ENCODE results near the gene PEPD. TPM values are rescaled to one million over a fixed set of nuclear protein-coding genes. Genes with fewer than 3 reads are reported as not detected.

Gene PEPD
- total and polyA plus RNA-seq, 2 of the 4 experiments (the other 2 are of a cell fraction) = 36.7 to 88.4 TPM

DNA sequence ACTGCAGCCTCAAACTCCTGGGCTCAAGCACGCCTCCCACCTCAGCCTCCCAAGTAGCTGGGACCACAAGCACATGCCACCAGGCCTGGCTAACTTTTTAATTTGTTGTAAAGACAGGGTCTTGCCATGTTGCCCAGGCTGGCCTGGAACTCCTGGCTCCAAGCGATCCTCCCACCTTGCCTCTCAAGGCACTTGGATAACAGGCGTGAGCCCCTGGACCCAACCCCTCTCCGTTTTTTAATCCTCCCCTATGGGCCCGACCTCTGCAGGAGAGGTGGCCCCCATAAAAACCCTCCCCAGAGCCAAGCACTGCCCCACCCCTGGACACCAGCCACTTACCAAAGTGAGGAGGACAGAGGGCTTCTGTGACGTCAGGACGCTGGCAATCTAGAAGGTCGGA lies 28.6 kb downstream of the PEPD start:
- ChIA-PET POLR2A (ENCODE audit: unreplicated experiment) (no interaction called here), CTCF (no interaction called here)
- DNase-seq (no peak), ATAC-seq (ENCODE audit: low read depth) (no peak)
- no peak overlapping the region for H2AK9ac ChIP-seq (replicated peaks; ENCODE audit: low read depth, low read length, poor library complexity)
- dilution Hi-C loops (cut with HindIII; ENCODE audit: low sequenced_read_pairs, unreplicated experiment) = no loop called here
- no peaks in the 10 kb centered on the region for H3K4me1 ChIP-seq (ENCODE audit: control insufficient read depth, insufficient read depth, low read length)
- H2AFZ ChIP-seq (replicated peaks; ENCODE audit: low read length, poor library complexity) = no peak overlapping the region
- BruUV-seq (replicated peaks) = no TSS peak
- H3K9me3 ChIP-seq (ENCODE audit: control insufficient read depth, insufficient read depth, low read length) = no peaks in the 10 kb centered on the region
- H3K14ac ChIP-seq (replicated peaks; ENCODE audit: low read depth, low read length) = no peak overlapping the region
- H4K8ac ChIP-seq (ENCODE audit: low read depth in 2 of 2, low read length in 2 of 2) = no peak overlapping the region
- H3K36me3 ChIP-seq (ENCODE audit: control insufficient read depth, insufficient read depth, low read length) = peaks cover 3% of the 10 kb centered on the region; the same call in 1 of the 2 replicates
- in situ Hi-C loops (cut with MboI; ENCODE audit: low sequenced_read_pairs) = no loop called here
- H4K5ac ChIP-seq (ENCODE audit: low read depth, low read length) = no peak overlapping the region
- TF ChIP-seq SMC3 (IDR thresholded peaks at IDR 0.05; ENCODE audit: low read depth, low read length) = no peak
- no peak overlapping the region for H4K91ac ChIP-seq (ENCODE audit: insufficient read depth, low read depth, low read length)
- no peak overlapping the region for H2AK5ac ChIP-seq (ENCODE audit: low read depth, low read length)
- no peak overlapping the region for H3K4ac ChIP-seq (ENCODE audit: low read depth, low read length)
- H3K9ac ChIP-seq (ENCODE audit: low read depth, low read length) = no peak overlapping the region
- H2BK20ac ChIP-seq (ENCODE audit: low read depth, low read length) = no peak overlapping the region
- H3K79me1 ChIP-seq (ENCODE audit: low read depth in 1 of 2, low read length in 2 of 2) = no peaks in the 10 kb centered on the region
- no peaks in the 10 kb centered on the region for H3K27me3 ChIP-seq (ENCODE audit: control insufficient read depth, insufficient read depth, low read length)
- intact Hi-C loops (cut with micrococcal nuclease) = no loop called here
- H3K4me3 ChIP-seq (ENCODE audit: insufficient read depth, low read depth, low read length) = no peak overlapping the region
- no peak overlapping the region for H3K23ac ChIP-seq (ENCODE audit: low read depth, low read length)
- H2BK15ac ChIP-seq (ENCODE audit: low read depth, low read length) = no peak overlapping the region
- no peak overlapping the region for H3K27ac ChIP-seq (ENCODE audit: insufficient read depth, low read length)
- no peaks in the 10 kb centered on the region for H3K9me1 ChIP-seq (ENCODE audit: insufficient read depth, low read length)
- WGBS, 2 experiments (ENCODE audit: extremely low coverage in 2 of 2, insufficient read length in 1 of 2) = 80% methylated on average over 1 of the region's 8 CpGs; no CpG with 5 or more reads in 1 of the 2 experiments
- no peak overlapping the region for H3K4me2 ChIP-seq (ENCODE audit: low read depth, low read length)
- no peak overlapping the region for H2BK120ac ChIP-seq (ENCODE audit: low read depth, low read length)
- no peak overlapping the region for H2BK5ac ChIP-seq (ENCODE audit: low read depth, low read length, poor library complexity, severe bottlenecking)
- H3K56ac ChIP-seq (ENCODE audit: extremely low read depth, insufficient read depth, low read length) = no peak overlapping the region
- no peak overlapping the region for H3K18ac ChIP-seq (ENCODE audit: low read depth, low read length)
- no peaks in the 10 kb centered on the region for H4K20me1 ChIP-seq (ENCODE audit: insufficient read depth, low read length)
